Transverse colon (tissue), 4 donors: ENCODE results near the gene UBE2Q2. TPM values are rescaled to one million over a fixed set of nuclear protein-coding genes. Genes with fewer than 3 reads are reported as not detected.
A peak's percentile ranks its signal among the peaks of the same experiment; 100 is the strongest.

Source experiments
- DNase-seq: peaks from one replicate; pipeline ENCODE4 v3.0.0-alpha.2; 2019
- H3K27ac ChIP-seq, 4 donors: fragments of 200-600 bp; sonication (generic); 2 replicates each; pipeline ENCODE4 v1.5.1; 2016 to 2018; ENCODE audit warnings: inconsistent platforms in 4 of 4
- H3K27me3 ChIP-seq: fragments of 200-600 bp; sonication (generic); 2 replicates; pipeline ENCODE4 v1.5.1; 2017; ENCODE audit warnings: inconsistent platforms
- H3K36me3 ChIP-seq, 4 donors: fragments of 200-600 bp; sonication (generic); 2 replicates each; pipeline ENCODE4 v1.5.1; 2017 to 2019; ENCODE audit warnings: inconsistent platforms in 4 of 4
- H3K4me1 ChIP-seq, 4 donors: fragments of 200-600 bp; sonication (generic); 2 replicates each; pipeline ENCODE4 v1.5.1; 2017 to 2020; ENCODE audit warnings: inconsistent platforms in 4 of 4
- H3K4me3 ChIP-seq, 4 donors: fragments of 200-600 bp; sonication (generic); 1 replicate in 1 of 4; 2 replicates in 3 of 4; pipeline versions ENCODE4 v1.5.1 to v1.6.1; 2017 to 2019; ENCODE audit warnings: inconsistent platforms in 4 of 4
- H3K9me3 ChIP-seq, 2 donors: fragments of 200-600 bp; sonication (generic); 2 replicates each; pipeline ENCODE4 v1.5.1; 2017 to 2019; ENCODE audit warnings: inconsistent platforms in 2 of 2
- CTCF ChIP-seq, 5 experiments: fragments of 200-600 bp in 3 of 5; fragments of 450-650 bp in 2 of 5; sonication (generic) in 3 of 5; IDR thresholded peaks; 1 replicate in 2 of 5; 2 replicates in 3 of 5; pipeline ENCODE4 v1.5.1; 2016 to 2017; ENCODE audit warnings: antibody characterized with exemption in 5 of 5, inconsistent platforms in 3 of 5, mild to moderate bottlenecking in 2 of 5, moderate library complexity in 1 of 5
- EP300 ChIP-seq: sonication (generic); formaldehyde crosslinking; IDR thresholded peaks from one replicate; pipeline ENCODE4 v1.6.1; 2017; ENCODE audit warnings: antibody characterized with exemption, low read depth
- POLR2A ChIP-seq: fragments of 450-650 bp; IDR thresholded peaks from one replicate; pipeline ENCODE4 v1.6.1; 2016; ENCODE audit warnings: antibody characterized with exemption, mild to moderate bottlenecking, moderate library complexity
- POLR2AphosphoS5 ChIP-seq, 3 donors: sonication (generic); formaldehyde crosslinking; IDR thresholded peaks; one replicate each; pipeline ENCODE4 v1.6.1; 2016; ENCODE audit warnings: antibody characterized with exemption in 3 of 3
- WGBS, 2 donors: methylation state at CpG; one replicate each; pipeline ENCODE4 v1.1.5; 2018; ENCODE audit warnings: low coverage in 1 of 2; 5-methylcytosine and 5-hydroxymethylcytosine counted together
- in situ Hi-C, 4 donors: fragments of 200-750 bp; cut with MboI; loops; one replicate each; pipeline versions ENCODE4 v1.15.0 to v1.15.1; 2017; ENCODE audit warnings: low sequenced_read_pairs in 3 of 4, low pct_ligation_motif_present in 1 of 4, low pct_unique_long_range_greater_than_20kb in 1 of 4
- intact Hi-C: fragments of 100-400 bp; cut with DNase I; formaldehyde crosslinking; loops from one replicate; pipeline ENCODE4 v1.15.1; 2023; ENCODE audit warnings: low total_unique reads
- total RNA-seq, 4 donors: library from RNA; depleted of rRNA; stranded (reverse); fragments of >200 nt; gene quantifications; one replicate each; pipeline ENCODE4 v1.1.0, GENCODE V29; 2016

The UBE2Q2 gene
- total RNA-seq, 4 donors from 2014 or later, result 21.2 to 53.7 (median 26.9) TPM

GRCh38 chr15:75872403-75872990 is 29.2 kb downstream of the UBE2Q2 start:
- WGBS, 2 donors, result 84 to 89% methylated on average over 4 of the region's 4 CpGs
- TF ChIP-seq POLR2AphosphoS5 (IDR thresholded peaks at IDR 0.05), result no peak
- no peak for TF ChIP-seq EP300
- TF ChIP-seq CTCF (IDR thresholded peaks at IDR 0.05), result no peak
- no peak for TF ChIP-seq POLR2A
- Histone ChIP-seq H3K27me3 (no peaks in the 10 kb centered on the region), H3K9me3 (no peaks in the 10 kb centered on the region), H3K36me3 (peaks cover 0 to 35% (median 6%) of the 10 kb centered on the region in 4 donors), H3K4me3 (no peak overlapping the region), H3K27ac (no peak overlapping the region), H3K4me1 (no peaks in the 10 kb centered on the region)
- intact Hi-C loops, result no loop called here
- DNase-seq, result no peak
- in situ Hi-C loops, result no loop called here

DNA sequence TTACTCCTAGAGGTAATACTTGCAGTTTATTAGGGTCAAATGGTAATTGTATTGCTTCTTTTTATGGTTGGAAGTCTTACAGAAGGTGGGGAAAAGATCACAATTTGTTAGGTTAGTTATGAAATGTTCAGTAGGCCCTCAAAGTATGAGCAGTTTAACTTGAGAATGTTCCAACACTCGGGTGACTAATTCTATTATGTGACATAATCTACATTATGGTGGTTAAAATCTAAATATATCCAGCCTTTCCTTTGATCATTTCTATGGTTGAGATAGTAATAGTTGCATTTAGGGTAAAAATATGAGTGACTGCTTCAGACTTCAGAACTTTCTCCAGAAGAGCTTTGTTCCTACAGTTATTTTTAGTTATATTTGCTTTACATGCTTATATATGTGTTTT is 40.8 kb downstream of the UBE2Q2 start:
- H3K27me3 ChIP-seq, result no peaks in the 10 kb centered on the region
- in situ Hi-C loops, result no loop called here
- H3K4me3 ChIP-seq, result no peak overlapping the region
- TF ChIP-seq POLR2AphosphoS5 (IDR thresholded peaks at IDR 0.05) (no peak), EP300 (no peak), POLR2A (no peak), CTCF (IDR thresholded peaks at IDR 0.05) (no peak)
- no peak for DNase-seq
- peaks cover 0 to 8% (median 0%) of the 10 kb centered on the region in 4 donors for H3K36me3 ChIP-seq
- peaks cover 0 to 15% (median 0%) of the 10 kb centered on the region in 4 donors for H3K4me1 ChIP-seq
- no peaks in the 10 kb centered on the region for H3K9me3 ChIP-seq
- H3K27ac ChIP-seq, result no peak overlapping the region
- 43 to 62% methylated on average over 1 of the region's 1 CpG for WGBS, 2 donors
- intact Hi-C loops, result no loop called here

DNA sequence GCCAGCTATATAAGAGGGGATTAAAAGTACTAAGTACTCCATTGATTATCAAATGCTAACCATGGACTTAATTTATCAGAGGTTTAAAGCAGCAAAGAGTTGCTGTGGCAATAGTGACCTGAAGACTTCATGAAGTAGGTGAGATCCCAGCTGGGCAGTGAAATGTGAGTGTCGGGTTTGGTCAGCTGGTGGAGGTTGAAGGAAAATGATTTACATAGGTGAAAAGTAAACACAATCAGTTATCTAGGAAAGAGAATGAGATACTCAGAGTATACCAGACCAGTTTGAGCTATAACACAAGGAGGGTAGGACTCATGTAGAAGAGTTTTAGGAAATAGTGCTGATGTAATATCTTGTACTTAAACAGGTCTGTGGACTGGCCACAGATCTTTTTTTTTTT is 43.9 kb downstream of the UBE2Q2 start:
- intact Hi-C loops (no loop called here), in situ Hi-C loops (no loop called here)
- Histone ChIP-seq H3K4me1 (peaks cover 0 to 15% (median 0%) of the 10 kb centered on the region in 4 donors), H3K27me3 (no peaks in the 10 kb centered on the region), H3K27ac (no peak overlapping the region), H3K36me3 (no peaks in the 10 kb centered on the region), H3K9me3 (no peaks in the 10 kb centered on the region), H3K4me3 (no peak overlapping the region)
- 43 to 89% methylated on average over 1 of the region's 1 CpG for WGBS, 2 donors
- no peak for DNase-seq
- TF ChIP-seq CTCF (IDR thresholded peaks at IDR 0.05), result no peak
- no peak for TF ChIP-seq EP300
- no peak for TF ChIP-seq POLR2AphosphoS5 (IDR thresholded peaks at IDR 0.05)
- TF ChIP-seq POLR2A, result no peak

- peak overlapping the region in 2 of 4 donors; percentile 38 to 55 for H3K27ac ChIP-seq
Observed at GRCh38 chr15:75891895-75892294, 48.6 kb downstream of the UBE2Q2 start.

More at GRCh38 chr15:75891895-75892294, 48.6 kb downstream of the UBE2Q2 start:
- H3K36me3 ChIP-seq, result no peaks in the 10 kb centered on the region
- no peaks in the 10 kb centered on the region for H3K27me3 ChIP-seq
- H3K4me1 ChIP-seq, result no peaks in the 10 kb centered on the region
- H3K9me3 ChIP-seq, result no peaks in the 10 kb centered on the region
- in situ Hi-C loops, result no loop called here
- DNase-seq, result no peak
- H3K4me3 ChIP-seq, result no peak overlapping the region
- TF ChIP-seq CTCF (IDR thresholded peaks at IDR 0.05), result no peak
- TF ChIP-seq EP300, result no peak
- TF ChIP-seq POLR2A, result no peak
- no peak for TF ChIP-seq POLR2AphosphoS5 (IDR thresholded peaks at IDR 0.05)
- intact Hi-C loops, result no loop called here
